Stimulated activated CD4-positive, alpha-beta T cell treated with anti-CD3 and anti-CD28 coated beads, Interleukin-4, amount 100 ng/mL, for 24 hours (primary cell): ENCODE data around the gene UHRF1.

ENCODE experiments used
- DNase-seq: peaks from one replicate; pipeline ENCODE4 v3.0.0-alpha.2; 2020

The UHRF1 gene

DNA sequence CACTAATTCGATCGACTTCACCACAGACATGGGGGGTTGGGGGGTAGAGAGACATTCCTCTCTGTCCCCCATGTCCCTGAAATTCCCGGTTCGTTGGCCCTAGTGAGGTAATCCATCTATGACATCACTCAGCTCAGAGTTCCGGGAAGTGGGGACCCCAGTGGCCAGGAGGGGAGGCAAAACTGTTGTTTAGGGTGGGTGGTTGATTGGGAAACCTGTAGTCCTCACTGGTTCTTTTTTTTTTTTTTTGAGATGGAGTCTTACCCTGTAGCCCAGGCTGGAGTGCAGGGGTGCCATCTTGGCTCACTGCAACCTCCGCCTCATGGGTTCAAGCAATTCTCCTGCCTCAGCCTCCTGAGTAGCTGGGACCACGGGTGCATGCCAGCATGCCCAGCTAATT, 6.5 kb upstream of the UHRF1 start, which contains the start of gene ARRDC5:
Gene ARRDC5, minus strand, starts transcription at position 101 of the 400 bp plus-strand sequence. Its CDS starts 71 bp downstream, at position 30.
- no peak for DNase-seq

DNA sequence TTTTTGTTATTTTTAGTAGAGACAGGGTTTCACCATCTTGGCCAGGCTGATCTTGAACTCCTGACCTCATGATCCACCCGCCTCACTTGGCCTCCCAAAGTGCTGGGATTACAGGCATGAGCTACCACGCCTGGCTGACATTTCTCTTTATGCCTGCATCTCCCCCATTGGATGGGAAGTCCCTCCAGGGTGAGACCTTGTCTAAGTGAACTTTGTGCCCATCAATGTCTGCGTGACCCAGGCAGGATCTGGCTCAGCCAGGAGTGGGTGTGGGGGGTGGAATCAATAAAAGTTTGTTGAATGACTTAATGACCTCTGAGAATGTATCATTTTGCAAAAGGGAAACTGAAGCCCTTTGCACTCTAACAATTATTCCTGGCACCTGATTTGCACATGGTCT, 4.8 kb upstream of the UHRF1 start:
- DNase-seq: no peak

DNA sequence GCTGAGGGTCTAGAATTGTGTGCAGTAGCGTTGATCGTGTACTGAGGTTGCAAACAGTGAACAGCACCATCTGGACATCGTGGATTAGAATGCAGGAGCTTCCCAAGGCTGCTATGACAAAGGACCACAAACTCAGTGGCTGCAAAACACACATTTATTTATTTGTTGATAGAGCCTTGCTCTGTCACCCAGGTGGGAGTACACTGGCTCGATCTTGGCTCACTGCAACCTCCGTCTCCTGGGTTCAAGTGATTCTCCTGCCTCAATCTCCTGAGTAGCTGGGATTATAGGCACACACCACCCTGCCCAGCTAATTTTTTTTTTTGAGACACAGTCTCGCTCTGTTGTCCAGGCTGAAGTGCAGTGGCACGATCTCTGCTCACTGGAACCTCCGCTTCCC, 2.3 kb upstream of the UHRF1 start:
- no peak for DNase-seq

- no peak for DNase-seq
Observed at GRCh38 chr19:4908360-4908759, 941 bp upstream of the UHRF1 start.

DNA sequence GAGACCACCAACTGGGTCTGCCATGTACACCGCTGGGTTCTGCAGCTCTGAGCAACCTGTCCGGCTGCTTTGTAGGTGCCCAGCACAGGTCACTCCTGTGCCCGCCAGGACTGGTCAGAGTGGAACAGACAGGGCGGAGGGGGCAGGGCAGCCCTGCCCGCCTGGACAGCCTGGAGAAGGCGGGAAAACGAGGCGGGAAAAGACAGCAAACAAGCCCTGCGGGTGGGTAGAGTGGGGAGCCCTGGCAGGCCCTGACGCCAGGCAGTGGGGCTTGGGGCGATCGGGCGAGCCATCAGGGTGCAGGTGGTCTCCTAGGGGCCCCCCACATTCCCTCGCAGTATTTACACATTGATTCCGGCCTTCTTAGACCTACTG, 533 bp upstream of the UHRF1 start:
- no peak for DNase-seq

- peak; percentile 96 for DNase-seq
Observed at GRCh38 chr19:4909897-4910593, 744 bp downstream of the UHRF1 start.

- DNase-seq: no peak
Observed at GRCh38 chr19:4910594-4911281, 1.4 kb downstream of the UHRF1 start.

- DNase-seq: no peak
Observed at GRCh38 chr19:4911314-4911713, 2.0 kb downstream of the UHRF1 start.

- peak; percentile 84 for DNase-seq
Observed at GRCh38 chr19:4911786-4912672, 2.7 kb downstream of the UHRF1 start.

- DNase-seq: peak; percentile 25
Observed at GRCh38 chr19:4913996-4914735, 4.9 kb downstream of the UHRF1 start.

- DNase-seq: peak; percentile 81
Observed at GRCh38 chr19:4914736-4915501, 5.6 kb downstream of the UHRF1 start.

- DNase-seq: peak; percentile 33
Observed at GRCh38 chr19:4916292-4917082, 7.2 kb downstream of the UHRF1 start.

DNA sequence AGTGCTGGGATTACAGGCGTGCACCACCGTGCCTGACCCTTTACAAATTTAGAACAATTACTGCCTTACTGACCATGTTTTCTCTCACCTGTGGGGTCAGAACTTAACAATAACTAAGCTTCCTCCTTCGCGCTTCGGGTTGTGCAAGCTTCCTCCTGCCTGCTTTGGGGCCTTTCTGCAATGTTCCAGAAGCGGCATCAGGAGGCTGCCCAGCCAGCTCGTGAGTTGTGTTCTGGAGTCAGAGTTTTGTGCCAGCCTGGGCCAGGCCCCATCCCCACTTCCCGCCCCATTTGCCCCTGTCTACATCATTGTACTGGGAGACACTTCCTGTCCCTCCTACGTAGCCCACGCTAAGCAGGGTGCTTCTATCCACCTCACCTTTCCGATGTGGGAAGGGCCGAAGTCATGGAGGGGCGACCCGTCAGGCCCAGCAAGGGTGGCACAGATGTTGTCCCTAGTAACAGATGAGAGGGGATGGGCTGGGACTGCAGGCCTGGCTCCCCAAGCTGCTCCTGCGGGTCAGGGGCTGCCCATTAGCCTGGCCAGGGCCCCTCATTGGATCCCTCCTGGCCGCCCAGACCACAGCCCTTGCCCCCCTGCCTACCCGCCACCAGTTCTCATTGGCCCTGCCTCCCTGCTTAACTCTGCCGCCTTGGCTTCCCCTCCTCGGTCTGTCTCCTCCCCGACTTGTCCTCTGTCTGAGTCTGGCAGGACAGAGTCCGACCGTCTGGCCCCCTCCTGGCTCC, 13.4 kb downstream of the UHRF1 start:
- no peak for DNase-seq

- no peak for DNase-seq
Observed at GRCh38 chr19:4923276-4923747, 14.0 kb downstream of the UHRF1 start.

DNA sequence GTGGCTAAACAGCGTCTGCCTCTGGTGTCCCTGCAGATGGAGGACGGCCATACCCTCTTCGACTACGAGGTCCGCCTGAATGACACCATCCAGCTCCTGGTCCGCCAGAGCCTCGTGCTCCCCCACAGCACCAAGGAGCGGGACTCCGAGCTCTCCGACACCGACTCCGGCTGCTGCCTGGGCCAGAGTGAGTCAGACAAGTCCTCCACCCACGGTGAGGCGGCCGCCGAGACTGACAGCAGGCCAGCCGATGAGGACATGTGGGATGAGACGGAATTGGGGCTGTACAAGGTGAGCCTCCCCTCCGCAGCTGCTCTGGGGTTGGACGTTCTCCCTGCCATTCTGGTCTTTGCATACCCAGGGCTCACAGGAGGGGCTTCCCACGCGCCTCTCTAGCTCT, 19.9 kb downstream of the UHRF1 start:
- no peak for DNase-seq

DNA sequence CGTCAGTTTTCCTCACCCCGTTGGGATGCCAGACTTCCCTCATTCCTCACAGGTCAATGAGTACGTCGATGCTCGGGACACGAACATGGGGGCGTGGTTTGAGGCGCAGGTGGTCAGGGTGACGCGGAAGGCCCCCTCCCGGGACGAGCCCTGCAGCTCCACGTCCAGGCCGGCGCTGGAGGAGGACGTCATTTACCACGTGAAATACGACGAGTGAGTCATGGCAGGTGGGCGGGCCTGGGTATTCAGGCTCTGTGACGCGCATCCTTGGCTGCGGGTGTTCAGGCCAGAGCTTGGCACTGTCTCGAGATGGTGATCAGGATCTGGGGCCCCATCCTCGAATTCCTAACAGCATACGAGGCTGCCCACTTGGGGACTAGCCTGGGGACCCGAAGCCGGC, 21.4 kb downstream of the UHRF1 start:
- no peak for DNase-seq

- no peak for DNase-seq
Observed at GRCh38 chr19:4932711-4933110, 23.4 kb downstream of the UHRF1 start.

GRCh38 chr19:4933528-4933927, 24.2 kb downstream of the UHRF1 start:
- no peak for DNase-seq

- DNase-seq: no peak
Observed at GRCh38 chr19:4935444-4935843, 26.1 kb downstream of the UHRF1 start.

DNA sequence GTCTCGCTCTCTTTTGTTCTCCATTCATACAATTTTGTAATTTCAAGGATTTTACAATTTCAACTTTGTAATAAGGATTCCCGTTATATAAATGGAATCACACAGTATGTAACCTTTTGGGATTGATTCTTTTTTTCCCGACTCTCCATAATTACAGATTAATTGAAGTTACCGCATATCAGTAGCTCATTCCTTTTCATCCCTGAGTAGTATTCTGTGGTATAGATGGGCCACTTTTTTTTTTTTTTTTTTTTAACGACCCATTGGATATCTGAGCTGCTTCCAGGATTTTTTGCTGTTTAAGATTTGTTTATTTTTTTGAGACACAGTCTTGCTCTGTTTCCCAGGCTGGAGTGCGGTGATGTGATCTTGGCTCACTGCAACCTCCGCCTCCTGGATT, 27.8 kb downstream of the UHRF1 start:
- no peak for DNase-seq
